WTC11 (cell line): ENCODE results near the gene MECP2. TPM values are rescaled to one million over a fixed set of nuclear protein-coding genes. Genes with fewer than 3 reads are reported as not detected.

Source experiments
- ATAC-seq: fragments of 200-7000 bp; cut with Tn5 transposase; 2 replicates; pipeline ENCODE4 v1.10.0; 2021; ENCODE audit warnings: mild to moderate bottlenecking, moderate library complexity
- CTCF ChIA-PET: fragments of 300-600 bp; sonication (Branson Sonifier 250); formaldehyde crosslinking; loops from one replicate; lab custom pipeline; 2021; ENCODE audit warnings: antibody characterized with exemption; lab: Charles Lee
- POLR2A ChIA-PET: fragments of 350-600 bp; sonication (Branson Sonifier 250); formaldehyde crosslinking; loops from one replicate; lab custom pipeline; 2021; ENCODE audit warnings: antibody characterized with exemption; lab: Charles Lee
- DNase-seq: peaks from one replicate; pipeline ENCODE4 v3.0.0; 2021; ENCODE audit warnings: low spot score
- H3K27ac Mint-ChIP-seq: 2 replicates; pipeline ENCODE4 v1.8.0; 2021; ENCODE audit warnings: mixed read lengths
- H3K27me3 Mint-ChIP-seq: 2 replicates; pipeline ENCODE4 v1.8.0; 2021; ENCODE audit warnings: low read depth, mild to moderate bottlenecking, moderate library complexity, mixed read lengths
- H3K36me3 Mint-ChIP-seq: 2 replicates; pipeline ENCODE4 v1.8.0; 2021; ENCODE audit warnings: mixed read lengths
- H3K4me1 Mint-ChIP-seq: 2 replicates; pipeline ENCODE4 v1.8.0; 2022; ENCODE audit warnings: mixed read lengths
- H3K4me3 Mint-ChIP-seq: 2 replicates; pipeline ENCODE4 v1.8.0; 2021; ENCODE audit warnings: mild to moderate bottlenecking, moderate library complexity, mixed read lengths
- H3K9me3 Mint-ChIP-seq: 2 replicates; pipeline ENCODE4 v1.8.0; 2021; ENCODE audit warnings: mixed read lengths
- ATF1 ChIP-seq: sonication (generic); formaldehyde crosslinking; IDR thresholded peaks from 2 replicates; pipeline ENCODE4 v1.8.1; 2023; ENCODE audit warnings: mild to moderate bottlenecking, moderate library complexity, missing genetic modification reagents
- GRHL2 ChIP-seq: fragments of 250-450 bp; sonication (Bioruptor Pico); IDR thresholded peaks from 2 replicates; pipeline ENCODE4 v1.8.0; 2022; ENCODE audit warnings: mild to moderate bottlenecking, moderate library complexity; ENCODE audit not compliant: insufficient replicate concordance, severe bottlenecking
- HMGA2 ChIP-seq: fragments of 250-450 bp; sonication (Bioruptor Pico); IDR thresholded peaks from 2 replicates; pipeline ENCODE4 v1.4.0; 2021; ENCODE audit warnings: mild to moderate bottlenecking, moderate library complexity
- NFATC4 ChIP-seq: fragments of 250-450 bp; sonication (Bioruptor Pico); IDR thresholded peaks from 2 replicates; pipeline ENCODE4 v1.9.0; 2021; ENCODE audit warnings: mild to moderate bottlenecking
- SMAD4 ChIP-seq: sonication (generic); formaldehyde crosslinking; IDR thresholded peaks from 2 replicates; pipeline ENCODE4 v1.8.0; 2022; ENCODE audit warnings: mild to moderate bottlenecking, missing genetic modification reagents
- SOX15 ChIP-seq: fragments of 250-450 bp; sonication (Bioruptor Pico); IDR thresholded peaks from 2 replicates; pipeline ENCODE4 v1.9.0; 2021; ENCODE audit warnings: mild to moderate bottlenecking
- SP1 ChIP-seq: sonication (generic); formaldehyde crosslinking; conservative IDR thresholded peaks from 2 replicates; pipeline ENCODE4 v1.8.1; 2022; ENCODE audit warnings: missing genetic modification reagents
- ZNF138 ChIP-seq: sonication (generic); formaldehyde crosslinking; conservative IDR thresholded peaks from 2 replicates; pipeline ENCODE4 v1.8.1; 2022; ENCODE audit warnings: mild to moderate bottlenecking, moderate library complexity, missing genetic modification reagents
- ZNF219 ChIP-seq: sonication (generic); formaldehyde crosslinking; IDR thresholded peaks from 2 replicates; pipeline ENCODE4 v1.8.0; 2023; ENCODE audit warnings: missing genetic modification reagents, mild to moderate bottlenecking, borderline replicate concordance
- ZNF396 ChIP-seq: fragments of 250-450 bp; sonication (Bioruptor Pico); IDR thresholded peaks from 2 replicates; pipeline ENCODE4 v1.8.0; 2021; ENCODE audit warnings: mild to moderate bottlenecking, moderate library complexity, borderline replicate concordance
- total RNA-seq: library from RNA; stranded (reverse); gene quantifications from 3 replicates; pipeline ENCODE4 v1.2.3, GENCODE V29; 2021
- TF ChIP-seq, protein P1 (sequence below): sonication (generic); formaldehyde crosslinking; IDR thresholded peaks from 2 replicates; pipeline ENCODE4 v1.8.1; 2022; ENCODE audit warnings: mild to moderate bottlenecking, missing genetic modification reagents, moderate library complexity, borderline replicate concordance
- TF ChIP-seq, protein P2 (sequence below): sonication (generic); formaldehyde crosslinking; IDR thresholded peaks from 2 replicates; pipeline ENCODE4 v1.8.0; 2022; ENCODE audit warnings: mild to moderate bottlenecking, missing genetic modification reagents
- TF ChIP-seq, protein P3 (sequence below): sonication (generic); formaldehyde crosslinking; IDR thresholded peaks from 2 replicates; pipeline ENCODE4 v1.8.0; 2023; ENCODE audit warnings: missing genetic modification reagents, mild to moderate bottlenecking, borderline replicate concordance
- TF ChIP-seq, protein P4 (sequence below): sonication (generic); formaldehyde crosslinking; IDR thresholded peaks from 2 replicates; pipeline ENCODE4 v1.8.0; 2023; ENCODE audit warnings: mild to moderate bottlenecking, missing genetic modification reagents
- TF ChIP-seq, protein P5 (sequence below): fragments of 250-450 bp; sonication (Bioruptor Pico); IDR thresholded peaks from 2 replicates; pipeline ENCODE4 v1.9.0; 2021; ENCODE audit warnings: mild to moderate bottlenecking, borderline replicate concordance
- TF ChIP-seq, protein P6 (sequence below): sonication (generic); formaldehyde crosslinking; IDR thresholded peaks from 2 replicates; pipeline ENCODE4 v1.8.1; 2023; ENCODE audit warnings: mild to moderate bottlenecking, missing genetic modification reagents, moderate library complexity
- TF ChIP-seq, protein P7 (sequence below): sonication (generic); formaldehyde crosslinking; IDR thresholded peaks from 2 replicates; pipeline ENCODE4 v1.8.1; 2022; ENCODE audit warnings: mild to moderate bottlenecking, moderate library complexity, missing genetic modification reagents

MECP2 gene
- total RNA-seq, 1 experiment from 2014 or later, result 28.7 TPM

DNA sequence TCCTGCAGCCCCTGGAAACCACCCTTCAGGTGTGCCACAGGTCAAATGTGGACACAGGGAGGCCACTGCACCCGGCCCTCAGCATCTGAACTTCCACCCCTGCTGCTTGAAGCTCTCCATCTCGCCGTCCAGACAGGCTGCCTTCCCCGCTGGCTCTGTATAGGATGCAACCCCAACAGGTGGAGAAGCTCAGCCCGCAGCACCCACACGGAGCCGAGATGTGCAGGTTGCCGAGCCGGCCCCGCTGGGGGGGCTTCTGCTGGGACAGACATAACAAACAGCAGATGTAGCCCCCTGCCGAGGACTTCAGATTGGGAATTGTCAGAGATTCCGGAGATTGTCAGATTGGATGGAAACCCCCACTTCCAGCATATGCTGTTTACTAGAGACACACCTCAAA is 104.4 kb downstream of the MECP2 start (continued):
- no peak for TF ChIP-seq SMAD4 (CRISPR knock-in tag)
- TF ChIP-seq ZNF396, result no peak

DNA sequence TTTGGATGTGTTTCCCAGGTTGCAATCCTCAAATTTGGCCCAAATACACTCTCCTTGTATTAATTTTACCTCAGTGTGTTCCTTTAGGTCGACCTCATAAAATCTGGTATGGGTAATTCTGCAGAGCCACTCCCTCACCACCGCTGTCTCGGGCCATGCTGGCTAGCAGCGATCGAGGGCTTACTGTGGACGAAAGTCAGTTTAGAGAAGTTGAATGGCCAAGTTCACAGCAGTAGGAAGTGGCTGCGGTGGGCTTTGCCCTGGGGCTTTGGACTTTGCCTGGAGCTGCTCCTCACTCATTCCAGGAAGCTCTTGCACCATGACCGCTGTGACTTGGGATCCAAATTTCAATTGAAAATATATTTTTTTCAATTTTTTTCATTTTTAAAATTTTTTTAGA is 105.3 kb downstream of the MECP2 start:
- H3K27me3 Mint-ChIP-seq, result no peaks in the 10 kb centered on the region
- POLR2A ChIA-PET, result no interaction called here
- no peaks in the 10 kb centered on the region for H3K9me3 Mint-ChIP-seq
- TF ChIP-seq, protein P1, sequence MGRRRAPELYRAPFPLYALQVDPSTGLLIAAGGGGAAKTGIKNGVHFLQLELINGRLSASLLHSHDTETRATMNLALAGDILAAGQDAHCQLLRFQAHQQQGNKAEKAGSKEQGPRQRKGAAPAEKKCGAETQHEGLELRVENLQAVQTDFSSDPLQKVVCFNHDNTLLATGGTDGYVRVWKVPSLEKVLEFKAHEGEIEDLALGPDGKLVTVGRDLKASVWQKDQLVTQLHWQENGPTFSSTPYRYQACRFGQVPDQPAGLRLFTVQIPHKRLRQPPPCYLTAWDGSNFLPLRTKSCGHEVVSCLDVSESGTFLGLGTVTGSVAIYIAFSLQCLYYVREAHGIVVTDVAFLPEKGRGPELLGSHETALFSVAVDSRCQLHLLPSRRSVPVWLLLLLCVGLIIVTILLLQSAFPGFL, result no peak
- TF ChIP-seq, protein P2, sequence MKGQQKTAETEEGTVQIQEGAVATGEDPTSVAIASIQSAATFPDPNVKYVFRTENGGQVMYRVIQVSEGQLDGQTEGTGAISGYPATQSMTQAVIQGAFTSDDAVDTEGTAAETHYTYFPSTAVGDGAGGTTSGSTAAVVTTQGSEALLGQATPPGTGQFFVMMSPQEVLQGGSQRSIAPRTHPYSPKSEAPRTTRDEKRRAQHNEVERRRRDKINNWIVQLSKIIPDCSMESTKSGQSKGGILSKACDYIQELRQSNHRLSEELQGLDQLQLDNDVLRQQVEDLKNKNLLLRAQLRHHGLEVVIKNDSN (CRISPR knock-in tag), result no peak
- TF ChIP-seq SP1, result no peak
- H3K36me3 Mint-ChIP-seq, result no peaks in the 10 kb centered on the region
- no peak overlapping the region for H3K27ac Mint-ChIP-seq
- no peak for ATAC-seq
- CTCF ChIA-PET, result interaction anchor here (0.7 kb wide), 1 partner anchor 35 kb away, joined by 3 read pairs; no protein-coding TSS in a partner anchor
- no peak overlapping the region for H3K4me3 Mint-ChIP-seq
- DNase-seq, result no peak
- H3K4me1 Mint-ChIP-seq, result no peaks in the 10 kb centered on the region

DNA sequence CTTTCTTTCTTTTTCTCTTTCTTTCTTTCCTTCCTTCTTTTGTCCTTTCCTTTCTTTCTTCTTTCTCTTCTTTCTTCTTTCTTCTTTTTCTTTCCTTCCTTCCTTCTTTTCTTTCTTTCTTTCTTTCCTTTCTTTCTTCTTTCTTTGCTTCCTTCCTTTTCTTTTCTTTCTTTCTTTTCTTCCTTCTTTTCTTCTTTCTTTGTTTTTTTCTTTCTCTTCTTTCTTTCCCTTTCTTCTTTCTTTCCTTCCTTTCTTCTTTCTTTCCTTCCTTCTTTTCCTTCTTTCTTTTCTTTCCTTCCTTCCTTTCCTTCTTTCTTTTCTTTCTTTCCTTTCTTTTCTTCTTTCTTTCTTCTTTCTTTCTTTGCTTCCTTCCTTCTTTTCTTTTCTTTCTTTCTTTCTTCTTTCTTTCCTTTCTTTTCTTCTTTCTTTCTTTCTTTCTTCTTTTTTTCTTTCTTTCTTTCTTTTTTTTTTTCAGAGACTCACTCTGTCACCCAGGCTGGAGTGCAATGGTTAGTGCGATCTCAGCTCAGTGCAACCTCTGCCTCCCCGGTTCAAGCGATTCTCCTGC is 106.4 kb downstream of the MECP2 start:
- POLR2A ChIA-PET, result no interaction called here
- TF ChIP-seq, protein P3, sequence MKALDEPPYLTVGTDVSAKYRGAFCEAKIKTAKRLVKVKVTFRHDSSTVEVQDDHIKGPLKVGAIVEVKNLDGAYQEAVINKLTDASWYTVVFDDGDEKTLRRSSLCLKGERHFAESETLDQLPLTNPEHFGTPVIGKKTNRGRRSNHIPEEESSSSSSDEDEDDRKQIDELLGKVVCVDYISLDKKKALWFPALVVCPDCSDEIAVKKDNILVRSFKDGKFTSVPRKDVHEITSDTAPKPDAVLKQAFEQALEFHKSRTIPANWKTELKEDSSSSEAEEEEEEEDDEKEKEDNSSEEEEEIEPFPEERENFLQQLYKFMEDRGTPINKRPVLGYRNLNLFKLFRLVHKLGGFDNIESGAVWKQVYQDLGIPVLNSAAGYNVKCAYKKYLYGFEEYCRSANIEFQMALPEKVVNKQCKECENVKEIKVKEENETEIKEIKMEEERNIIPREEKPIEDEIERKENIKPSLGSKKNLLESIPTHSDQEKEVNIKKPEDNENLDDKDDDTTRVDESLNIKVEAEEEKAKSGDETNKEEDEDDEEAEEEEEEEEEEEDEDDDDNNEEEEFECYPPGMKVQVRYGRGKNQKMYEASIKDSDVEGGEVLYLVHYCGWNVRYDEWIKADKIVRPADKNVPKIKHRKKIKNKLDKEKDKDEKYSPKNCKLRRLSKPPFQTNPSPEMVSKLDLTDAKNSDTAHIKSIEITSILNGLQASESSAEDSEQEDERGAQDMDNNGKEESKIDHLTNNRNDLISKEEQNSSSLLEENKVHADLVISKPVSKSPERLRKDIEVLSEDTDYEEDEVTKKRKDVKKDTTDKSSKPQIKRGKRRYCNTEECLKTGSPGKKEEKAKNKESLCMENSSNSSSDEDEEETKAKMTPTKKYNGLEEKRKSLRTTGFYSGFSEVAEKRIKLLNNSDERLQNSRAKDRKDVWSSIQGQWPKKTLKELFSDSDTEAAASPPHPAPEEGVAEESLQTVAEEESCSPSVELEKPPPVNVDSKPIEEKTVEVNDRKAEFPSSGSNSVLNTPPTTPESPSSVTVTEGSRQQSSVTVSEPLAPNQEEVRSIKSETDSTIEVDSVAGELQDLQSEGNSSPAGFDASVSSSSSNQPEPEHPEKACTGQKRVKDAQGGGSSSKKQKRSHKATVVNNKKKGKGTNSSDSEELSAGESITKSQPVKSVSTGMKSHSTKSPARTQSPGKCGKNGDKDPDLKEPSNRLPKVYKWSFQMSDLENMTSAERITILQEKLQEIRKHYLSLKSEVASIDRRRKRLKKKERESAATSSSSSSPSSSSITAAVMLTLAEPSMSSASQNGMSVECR (CRISPR knock-in tag), result no peak
- no peak for TF ChIP-seq ZNF219 (CRISPR knock-in tag)
- TF ChIP-seq, protein P4, sequence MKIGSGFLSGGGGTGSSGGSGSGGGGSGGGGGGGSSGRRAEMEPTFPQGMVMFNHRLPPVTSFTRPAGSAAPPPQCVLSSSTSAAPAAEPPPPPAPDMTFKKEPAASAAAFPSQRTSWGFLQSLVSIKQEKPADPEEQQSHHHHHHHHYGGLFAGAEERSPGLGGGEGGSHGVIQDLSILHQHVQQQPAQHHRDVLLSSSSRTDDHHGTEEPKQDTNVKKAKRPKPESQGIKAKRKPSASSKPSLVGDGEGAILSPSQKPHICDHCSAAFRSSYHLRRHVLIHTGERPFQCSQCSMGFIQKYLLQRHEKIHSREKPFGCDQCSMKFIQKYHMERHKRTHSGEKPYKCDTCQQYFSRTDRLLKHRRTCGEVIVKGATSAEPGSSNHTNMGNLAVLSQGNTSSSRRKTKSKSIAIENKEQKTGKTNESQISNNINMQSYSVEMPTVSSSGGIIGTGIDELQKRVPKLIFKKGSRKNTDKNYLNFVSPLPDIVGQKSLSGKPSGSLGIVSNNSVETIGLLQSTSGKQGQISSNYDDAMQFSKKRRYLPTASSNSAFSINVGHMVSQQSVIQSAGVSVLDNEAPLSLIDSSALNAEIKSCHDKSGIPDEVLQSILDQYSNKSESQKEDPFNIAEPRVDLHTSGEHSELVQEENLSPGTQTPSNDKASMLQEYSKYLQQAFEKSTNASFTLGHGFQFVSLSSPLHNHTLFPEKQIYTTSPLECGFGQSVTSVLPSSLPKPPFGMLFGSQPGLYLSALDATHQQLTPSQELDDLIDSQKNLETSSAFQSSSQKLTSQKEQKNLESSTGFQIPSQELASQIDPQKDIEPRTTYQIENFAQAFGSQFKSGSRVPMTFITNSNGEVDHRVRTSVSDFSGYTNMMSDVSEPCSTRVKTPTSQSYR, result no peak
- no peak for TF ChIP-seq ATF1
- TF ChIP-seq GRHL2 (CRISPR knock-in tag), result no peak
- no peak for TF ChIP-seq NFATC4 (CRISPR knock-in tag)
- TF ChIP-seq, protein P5, sequence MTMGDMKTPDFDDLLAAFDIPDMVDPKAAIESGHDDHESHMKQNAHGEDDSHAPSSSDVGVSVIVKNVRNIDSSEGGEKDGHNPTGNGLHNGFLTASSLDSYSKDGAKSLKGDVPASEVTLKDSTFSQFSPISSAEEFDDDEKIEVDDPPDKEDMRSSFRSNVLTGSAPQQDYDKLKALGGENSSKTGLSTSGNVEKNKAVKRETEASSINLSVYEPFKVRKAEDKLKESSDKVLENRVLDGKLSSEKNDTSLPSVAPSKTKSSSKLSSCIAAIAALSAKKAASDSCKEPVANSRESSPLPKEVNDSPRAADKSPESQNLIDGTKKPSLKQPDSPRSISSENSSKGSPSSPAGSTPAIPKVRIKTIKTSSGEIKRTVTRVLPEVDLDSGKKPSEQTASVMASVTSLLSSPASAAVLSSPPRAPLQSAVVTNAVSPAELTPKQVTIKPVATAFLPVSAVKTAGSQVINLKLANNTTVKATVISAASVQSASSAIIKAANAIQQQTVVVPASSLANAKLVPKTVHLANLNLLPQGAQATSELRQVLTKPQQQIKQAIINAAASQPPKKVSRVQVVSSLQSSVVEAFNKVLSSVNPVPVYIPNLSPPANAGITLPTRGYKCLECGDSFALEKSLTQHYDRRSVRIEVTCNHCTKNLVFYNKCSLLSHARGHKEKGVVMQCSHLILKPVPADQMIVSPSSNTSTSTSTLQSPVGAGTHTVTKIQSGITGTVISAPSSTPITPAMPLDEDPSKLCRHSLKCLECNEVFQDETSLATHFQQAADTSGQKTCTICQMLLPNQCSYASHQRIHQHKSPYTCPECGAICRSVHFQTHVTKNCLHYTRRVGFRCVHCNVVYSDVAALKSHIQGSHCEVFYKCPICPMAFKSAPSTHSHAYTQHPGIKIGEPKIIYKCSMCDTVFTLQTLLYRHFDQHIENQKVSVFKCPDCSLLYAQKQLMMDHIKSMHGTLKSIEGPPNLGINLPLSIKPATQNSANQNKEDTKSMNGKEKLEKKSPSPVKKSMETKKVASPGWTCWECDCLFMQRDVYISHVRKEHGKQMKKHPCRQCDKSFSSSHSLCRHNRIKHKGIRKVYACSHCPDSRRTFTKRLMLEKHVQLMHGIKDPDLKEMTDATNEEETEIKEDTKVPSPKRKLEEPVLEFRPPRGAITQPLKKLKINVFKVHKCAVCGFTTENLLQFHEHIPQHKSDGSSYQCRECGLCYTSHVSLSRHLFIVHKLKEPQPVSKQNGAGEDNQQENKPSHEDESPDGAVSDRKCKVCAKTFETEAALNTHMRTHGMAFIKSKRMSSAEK (CRISPR knock-in tag), result no peak
- TF ChIP-seq ZNF138 (CRISPR knock-in tag), result no peak
- no peak for TF ChIP-seq SOX15 (CRISPR knock-in tag)
- TF ChIP-seq, protein P6, sequence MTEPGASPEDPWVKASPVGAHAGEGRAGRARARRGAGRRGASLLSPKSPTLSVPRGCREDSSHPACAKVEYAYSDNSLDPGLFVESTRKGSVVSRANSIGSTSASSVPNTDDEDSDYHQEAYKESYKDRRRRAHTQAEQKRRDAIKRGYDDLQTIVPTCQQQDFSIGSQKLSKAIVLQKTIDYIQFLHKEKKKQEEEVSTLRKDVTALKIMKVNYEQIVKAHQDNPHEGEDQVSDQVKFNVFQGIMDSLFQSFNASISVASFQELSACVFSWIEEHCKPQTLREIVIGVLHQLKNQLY (CRISPR knock-in tag), result no peak
- TF ChIP-seq, protein P7, sequence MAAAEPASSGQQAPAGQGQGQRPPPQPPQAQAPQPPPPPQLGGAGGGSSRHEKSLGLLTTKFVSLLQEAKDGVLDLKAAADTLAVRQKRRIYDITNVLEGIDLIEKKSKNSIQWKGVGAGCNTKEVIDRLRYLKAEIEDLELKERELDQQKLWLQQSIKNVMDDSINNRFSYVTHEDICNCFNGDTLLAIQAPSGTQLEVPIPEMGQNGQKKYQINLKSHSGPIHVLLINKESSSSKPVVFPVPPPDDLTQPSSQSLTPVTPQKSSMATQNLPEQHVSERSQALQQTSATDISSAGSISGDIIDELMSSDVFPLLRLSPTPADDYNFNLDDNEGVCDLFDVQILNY, result no peak
- TF ChIP-seq HMGA2 (CRISPR knock-in tag), result no peak
- Mint-ChIP-seq H3K4me3 (no peak overlapping the region), H3K27me3 (no peaks in the 10 kb centered on the region), H3K27ac (no peak overlapping the region), H3K9me3 (no peaks in the 10 kb centered on the region), H3K4me1 (no peaks in the 10 kb centered on the region), H3K36me3 (no peaks in the 10 kb centered on the region)
- CTCF ChIA-PET, result no interaction called here
- DNase-seq, result no peak
- ATAC-seq, result no peak
